HEK293 (cell line): ENCODE measurements around the gene GAS5.

ENCODE experiments used
- CTCF ChIA-PET: fragments of 350-600 bp; formaldehyde crosslinking; extraction: SDS; loops from one replicate; lab custom pipeline; 2021; ENCODE audit warnings: antibody characterized with exemption; lab: Yijun Ruan, JAX
- POLR2A ChIA-PET: fragments of 300-600 bp; formaldehyde crosslinking; extraction: SDS; loops from one replicate; lab custom pipeline; 2020; ENCODE audit warnings: antibody characterized with exemption, inconsistent platforms; lab: Yijun Ruan, JAX
- H3K27ac ChIP-seq: fragments of 200-500 bp; sonication (Bioruptor generic); 2 replicates; pipeline ENCODE4 v1.5.1; 2014; ENCODE audit warnings: low read depth, low read length, control low read depth, inconsistent platforms; ENCODE audit errors: extremely low read depth
- H3K36me3 ChIP-seq, 2 experiments: fragments of 200-500 bp in 1 of 2; sonication (Bioruptor generic) in 1 of 2; 1 replicate in 1 of 2; 2 replicates in 1 of 2; pipeline ENCODE4 v1.5.1; 2014 to 2017; ENCODE audit warnings: inconsistent platforms in 2 of 2, low read length in 2 of 2; ENCODE audit not compliant: control insufficient read depth in 2 of 2, insufficient read depth in 1 of 2
- H3K4me1 ChIP-seq: fragments of 200-500 bp; sonication (Bioruptor generic); 2 replicates; pipeline ENCODE4 v1.5.1; 2014; ENCODE audit warnings: mild to moderate bottlenecking, low read length, inconsistent platforms; ENCODE audit not compliant: control insufficient read depth, insufficient read depth
- H3K4me3 ChIP-seq: 2 replicates; pipeline ENCODE4 v1.5.1; 2011; ENCODE audit warnings: low read depth, mild to moderate bottlenecking, control low read depth, low read length, moderate library complexity
- H3K9me3 ChIP-seq: fragments of 200-500 bp; sonication (Bioruptor generic); 2 replicates; pipeline ENCODE4 v1.5.1; 2014; ENCODE audit warnings: low read depth, low read length, inconsistent platforms; ENCODE audit not compliant: control insufficient read depth, insufficient read depth
- EGR2 ChIP-seq: fragments of 450-650 bp; formaldehyde crosslinking; IDR thresholded peaks from 2 replicates; pipeline ENCODE4 v1.5.1; 2016; ENCODE audit warnings: low read depth, missing biosample characterization, missing genetic modification characterization
- INSM2 ChIP-seq: fragments of 450-650 bp; formaldehyde crosslinking; IDR thresholded peaks from 2 replicates; pipeline ENCODE4 v1.5.1; 2016; ENCODE audit warnings: missing biosample characterization, missing genetic modification characterization
- KLF17 ChIP-seq: fragments of 450-650 bp; formaldehyde crosslinking; IDR thresholded peaks from 2 replicates; pipeline ENCODE4 v1.5.1; 2016; ENCODE audit warnings: missing biosample characterization, missing genetic modification characterization
- KLF9 ChIP-seq: fragments of 450-650 bp; formaldehyde crosslinking; IDR thresholded peaks from 2 replicates; pipeline ENCODE4 v1.5.1; 2016; ENCODE audit warnings: missing biosample characterization, missing genetic modification characterization, low read depth
- SALL2 ChIP-seq: fragments of 450-650 bp; formaldehyde crosslinking; IDR thresholded peaks from 2 replicates; pipeline ENCODE4 v1.5.0; 2017; ENCODE audit warnings: missing biosample characterization, mild to moderate bottlenecking, missing genetic modification characterization, borderline replicate concordance
- ZBTB20 ChIP-seq: fragments of 450-650 bp; formaldehyde crosslinking; IDR thresholded peaks from 2 replicates; pipeline ENCODE4 v1.5.1; 2016; ENCODE audit warnings: missing biosample characterization, missing genetic modification characterization
- ZBTB48 ChIP-seq: fragments of 450-650 bp; formaldehyde crosslinking; IDR thresholded peaks from 2 replicates; pipeline ENCODE4 v1.5.1; 2016; ENCODE audit warnings: missing biosample characterization, missing genetic modification characterization
- ZFP69B ChIP-seq: fragments of 450-650 bp; formaldehyde crosslinking; IDR thresholded peaks from 2 replicates; pipeline ENCODE4 v1.5.1; 2016; ENCODE audit warnings: missing biosample characterization, missing genetic modification characterization
- ZNF132 ChIP-seq: fragments of 450-650 bp; formaldehyde crosslinking; IDR thresholded peaks from 2 replicates; pipeline ENCODE4 v1.5.1; 2017; ENCODE audit warnings: missing biosample characterization, missing genetic modification characterization, borderline replicate concordance
- ZNF239 ChIP-seq: fragments of 450-650 bp; formaldehyde crosslinking; IDR thresholded peaks from 2 replicates; pipeline ENCODE4 v1.5.1; 2016; ENCODE audit warnings: missing biosample characterization, missing genetic modification characterization
- ZNF280D ChIP-seq: fragments of 450-650 bp; formaldehyde crosslinking; IDR thresholded peaks from 2 replicates; pipeline ENCODE4 v1.5.1; 2016; ENCODE audit warnings: missing biosample characterization, missing genetic modification characterization
- ZNF324 ChIP-seq: fragments of 450-650 bp; formaldehyde crosslinking; IDR thresholded peaks from 2 replicates; pipeline ENCODE4 v1.5.1; 2016; ENCODE audit warnings: missing biosample characterization, missing genetic modification characterization
- ZNF366 ChIP-seq: fragments of 450-650 bp; formaldehyde crosslinking; conservative IDR thresholded peaks from 2 replicates; pipeline ENCODE4 v1.5.1; 2016; ENCODE audit warnings: missing biosample characterization, missing genetic modification characterization
- ZNF394 ChIP-seq: fragments of 450-650 bp; formaldehyde crosslinking; IDR thresholded peaks from 2 replicates; pipeline ENCODE4 v1.5.1; 2016; ENCODE audit warnings: missing biosample characterization, missing genetic modification characterization, mild to moderate bottlenecking, moderate library complexity, borderline replicate concordance
- ZNF416 ChIP-seq: fragments of 450-650 bp; formaldehyde crosslinking; IDR thresholded peaks from 2 replicates; pipeline ENCODE4 v1.5.1; 2016; ENCODE audit warnings: missing biosample characterization, missing genetic modification characterization
- ZNF449 ChIP-seq: fragments of 450-650 bp; formaldehyde crosslinking; IDR thresholded peaks from 2 replicates; pipeline ENCODE4 v1.5.1; 2017; ENCODE audit warnings: missing biosample characterization, mild to moderate bottlenecking, missing genetic modification characterization, moderate library complexity
- ZNF544 ChIP-seq: fragments of 450-650 bp; formaldehyde crosslinking; IDR thresholded peaks from 2 replicates; pipeline ENCODE4 v1.5.0; 2017; ENCODE audit warnings: missing biosample characterization, missing genetic modification characterization
- ZNF558 ChIP-seq: fragments of 450-650 bp; formaldehyde crosslinking; IDR thresholded peaks from 2 replicates; pipeline ENCODE4 v1.5.1; 2016; ENCODE audit warnings: missing biosample characterization, missing genetic modification characterization
- ZNF623 ChIP-seq: fragments of 450-650 bp; formaldehyde crosslinking; IDR thresholded peaks from 2 replicates; pipeline ENCODE4 v1.5.1; 2016; ENCODE audit warnings: missing biosample characterization, missing genetic modification characterization
- ZNF704 ChIP-seq: fragments of 450-650 bp; formaldehyde crosslinking; IDR thresholded peaks from 2 replicates; pipeline ENCODE4 v1.5.1; 2016; ENCODE audit warnings: missing biosample characterization, missing genetic modification characterization

GAS5 gene

GRCh38 chr1:173916667-173917066, 48.9 kb upstream of the GAS5 start:
- ChIA-PET POLR2A (interaction anchor here (0.5 kb wide), 1 partner anchor 13 kb away, joined by 4 read pairs; no protein-coding TSS in a partner anchor), CTCF (interaction anchor here (2.3 kb wide), 1 partner anchor 18 kb away, joined by 16 read pairs; no protein-coding TSS in a partner anchor)
- Histone ChIP-seq H3K27ac (no peak overlapping the region), H3K9me3 (no peaks in the 10 kb centered on the region), H3K4me1 (no peaks in the 10 kb centered on the region), H3K4me3 (no peak overlapping the region), H3K36me3 (no peaks in the 10 kb centered on the region)
- TF ChIP-seq ZNF239: no peak
- TF ChIP-seq ZNF280D (tag by site-specific recombination): no peak
- no peak for TF ChIP-seq ZBTB20 (tag by site-specific recombination)
- TF ChIP-seq SALL2 (tag by site-specific recombination): no peak
- TF ChIP-seq ZBTB48 (tag by site-specific recombination): no peak
- no peak for TF ChIP-seq ZNF324 (tag by site-specific recombination)
- no peak for TF ChIP-seq ZNF623
- no peak for TF ChIP-seq KLF9
- no peak for TF ChIP-seq EGR2 (tag by site-specific recombination)
- no peak for TF ChIP-seq KLF17 (tag by site-specific recombination)
- TF ChIP-seq ZNF366: no peak
- no peak for TF ChIP-seq ZNF449 (tag by site-specific recombination)
- no peak for TF ChIP-seq ZNF394
- TF ChIP-seq INSM2 (tag by site-specific recombination): no peak
- TF ChIP-seq ZFP69B: no peak
- TF ChIP-seq ZNF416: no peak
- TF ChIP-seq ZNF544 (tag by site-specific recombination): no peak
- no peak for TF ChIP-seq ZNF558
- no peak for TF ChIP-seq ZNF132
- no peak for TF ChIP-seq ZNF704
